AG04450 (cell line): ENCODE data around the gene SYT15. TPM values are rescaled to one million over a fixed set of nuclear protein-coding genes. Genes with fewer than 3 reads are reported as not detected.

Source experiments
- CTCF ChIA-PET: fragments of 300-600, 350-600 bp; formaldehyde crosslinking; extraction: SDS; loops from one replicate; lab custom pipeline; 2022; ENCODE audit warnings: antibody characterized with exemption, inconsistent platforms; lab: Charles Lee
- POLR2A ChIA-PET: fragments of 350-600 bp; formaldehyde crosslinking; extraction: SDS; loops from one replicate; lab custom pipeline; 2021; ENCODE audit warnings: antibody characterized with exemption, inconsistent platforms; lab: Yijun Ruan, JAX
- DNase-seq: peaks from one replicate; pipeline ENCODE4 v3.0.0-alpha.2; 2011; ENCODE audit warnings: low read depth, low spot score
- H3K27ac ChIP-seq: one replicate; pipeline ENCODE4 v1.5.1; 2012; ENCODE audit warnings: low read depth, low read length, control low read depth
- H3K27me3 ChIP-seq: one replicate; pipeline ENCODE4 v1.6.0; 2012; ENCODE audit warnings: low read length; ENCODE audit not compliant: control insufficient read depth, insufficient read depth
- H3K4me3 ChIP-seq: 2 replicates; pipeline ENCODE4 v1.5.1; 2011; ENCODE audit warnings: mild to moderate bottlenecking, low read depth, low read length, control low read depth
- H3K9me3 ChIP-seq: 2 replicates; pipeline ENCODE4 v1.5.1; 2012; ENCODE audit warnings: low read length; ENCODE audit not compliant: control insufficient read depth, insufficient read depth
- polyA plus RNA-seq: library from polyadenylated mRNA; depleted of rRNA; stranded (reverse); fragments of >200 nt; gene quantifications from 2 replicates; pipeline ENCODE4 v1.2.3, GENCODE V29; 2011
- TF ChIP-seq, protein P1 (sequence below): IDR thresholded peaks from 2 replicates; pipeline ENCODE4 v1.5.1; 2011; ENCODE audit warnings: low read depth, low read length, control low read depth, inconsistent platforms

Gene SYT15
- polyA plus RNA-seq, 1 experiment = 0.15 TPM

DNA sequence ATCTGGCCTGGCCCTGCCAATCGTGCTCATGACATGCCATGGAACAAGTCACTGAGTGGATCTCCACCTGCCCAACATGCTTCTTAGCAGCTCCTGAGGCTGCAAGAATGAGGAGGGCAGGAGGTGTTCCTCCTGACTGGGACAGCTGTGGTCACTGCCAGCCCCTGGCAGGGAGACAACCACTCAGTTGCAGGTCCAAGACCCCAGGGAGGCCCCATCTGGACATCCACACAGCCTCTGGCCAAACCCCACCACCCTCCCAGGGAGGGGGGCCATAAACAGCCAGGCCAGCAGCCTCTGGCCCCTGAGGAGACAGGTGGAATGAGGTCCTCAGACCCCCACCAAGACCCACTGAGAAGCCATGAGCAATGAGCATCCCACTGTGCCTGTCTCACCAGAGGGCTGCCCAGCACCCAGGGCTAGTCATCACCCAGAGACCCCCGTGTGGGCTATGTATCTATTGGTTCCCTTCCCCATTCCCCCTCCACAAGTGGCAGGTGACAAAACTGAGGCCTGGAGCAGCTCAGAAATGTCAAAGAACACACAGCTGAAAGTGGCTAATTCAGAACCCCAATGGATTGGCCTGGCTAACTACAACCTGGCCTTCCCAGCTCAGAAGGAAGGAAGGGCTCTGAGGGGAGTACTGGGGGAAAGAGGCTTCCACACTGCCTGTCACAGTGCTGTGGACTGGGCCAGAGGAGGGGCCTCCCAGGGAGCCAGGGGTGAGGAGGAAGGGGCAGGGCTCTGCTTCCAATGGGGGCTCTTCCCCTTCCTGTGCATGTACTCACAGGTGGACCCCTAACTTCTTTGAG is 25.5 kb upstream of the SYT15 start:
- Histone ChIP-seq H3K4me3 (no peak overlapping the region), H3K9me3 (peaks cover 13% of the 10 kb centered on the region), H3K27ac (no peak overlapping the region), H3K27me3 (peaks cover 70% of the 10 kb centered on the region)
- DNase-seq = no peak
- ChIA-PET CTCF (interaction anchor here (1.6 kb wide), 1 partner anchor 8 kb away, joined by 3 read pairs; no protein-coding TSS in a partner anchor), POLR2A (no interaction called here)
- TF ChIP-seq, protein P1, sequence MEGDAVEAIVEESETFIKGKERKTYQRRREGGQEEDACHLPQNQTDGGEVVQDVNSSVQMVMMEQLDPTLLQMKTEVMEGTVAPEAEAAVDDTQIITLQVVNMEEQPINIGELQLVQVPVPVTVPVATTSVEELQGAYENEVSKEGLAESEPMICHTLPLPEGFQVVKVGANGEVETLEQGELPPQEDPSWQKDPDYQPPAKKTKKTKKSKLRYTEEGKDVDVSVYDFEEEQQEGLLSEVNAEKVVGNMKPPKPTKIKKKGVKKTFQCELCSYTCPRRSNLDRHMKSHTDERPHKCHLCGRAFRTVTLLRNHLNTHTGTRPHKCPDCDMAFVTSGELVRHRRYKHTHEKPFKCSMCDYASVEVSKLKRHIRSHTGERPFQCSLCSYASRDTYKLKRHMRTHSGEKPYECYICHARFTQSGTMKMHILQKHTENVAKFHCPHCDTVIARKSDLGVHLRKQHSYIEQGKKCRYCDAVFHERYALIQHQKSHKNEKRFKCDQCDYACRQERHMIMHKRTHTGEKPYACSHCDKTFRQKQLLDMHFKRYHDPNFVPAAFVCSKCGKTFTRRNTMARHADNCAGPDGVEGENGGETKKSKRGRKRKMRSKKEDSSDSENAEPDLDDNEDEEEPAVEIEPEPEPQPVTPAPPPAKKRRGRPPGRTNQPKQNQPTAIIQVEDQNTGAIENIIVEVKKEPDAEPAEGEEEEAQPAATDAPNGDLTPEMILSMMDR = no peak

DNA sequence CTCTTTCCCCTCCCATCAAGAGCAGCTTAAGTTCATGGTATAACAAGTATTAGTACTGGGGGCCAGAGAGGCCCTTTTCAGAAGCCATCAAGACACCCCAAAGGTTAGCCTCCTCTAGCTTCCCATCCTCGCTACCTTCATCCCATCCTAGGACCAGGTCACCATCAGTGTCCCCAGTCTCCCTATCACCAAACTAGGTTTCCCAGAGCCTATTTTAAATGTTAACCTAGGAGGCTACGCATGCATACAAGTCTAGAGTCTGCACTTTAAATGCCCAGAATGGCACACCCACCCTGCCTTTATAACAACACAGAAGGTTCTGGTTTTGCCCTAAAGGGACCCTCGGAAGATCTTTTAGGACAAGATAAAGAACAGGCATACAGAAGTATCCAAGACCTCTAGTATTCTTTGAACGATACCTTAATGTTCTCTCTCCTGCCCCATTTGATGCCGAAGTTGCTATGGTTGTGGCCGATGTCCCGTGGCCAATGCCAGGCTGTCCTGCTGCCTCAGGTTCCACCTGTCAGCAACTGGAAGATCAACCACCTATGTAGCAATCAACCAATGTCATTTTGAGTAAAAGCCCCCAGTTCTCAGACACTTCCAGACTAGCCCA is 24.7 kb upstream of the SYT15 start:
- ChIA-PET POLR2A (no interaction called here), CTCF (interaction anchor here (1.6 kb wide), 1 partner anchor 9 kb away, joined by 3 read pairs; no protein-coding TSS in a partner anchor)
- Histone ChIP-seq H3K27ac (no peak overlapping the region), H3K4me3 (no peak overlapping the region), H3K27me3 (peaks cover 77% of the 10 kb centered on the region), H3K9me3 (peaks cover 13% of the 10 kb centered on the region)
- TF ChIP-seq, protein P1 = no peak
- no peak for DNase-seq

DNA sequence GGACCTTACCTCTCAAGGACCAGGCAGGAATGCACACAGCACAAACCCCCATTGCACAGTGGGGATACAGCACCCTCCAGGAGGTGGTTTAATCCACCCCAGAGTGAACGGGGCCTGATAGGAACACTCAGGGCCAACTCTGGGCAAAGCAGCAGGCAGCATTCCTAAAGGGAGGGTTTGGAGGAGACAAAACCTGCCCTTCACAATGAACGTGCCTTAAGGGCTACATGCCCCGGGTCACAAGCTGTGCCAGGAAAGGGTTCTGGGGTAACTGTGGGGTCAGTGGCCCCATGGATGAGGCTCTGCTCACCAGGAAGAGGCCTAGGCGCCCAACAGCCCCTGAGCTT is 23.6 kb upstream of the SYT15 start:
- H3K9me3 ChIP-seq = peaks cover 13% of the 10 kb centered on the region
- TF ChIP-seq, protein P1 = no peak
- H3K4me3 ChIP-seq = no peak overlapping the region
- DNase-seq = no peak
- POLR2A ChIA-PET = no interaction called here
- peaks cover 82% of the 10 kb centered on the region for H3K27me3 ChIP-seq
- CTCF ChIA-PET = interaction anchor here (0.6 kb wide), 1 partner anchor 10 kb away, joined by 4 read pairs; no protein-coding TSS in a partner anchor
- no peak overlapping the region for H3K27ac ChIP-seq

DNA sequence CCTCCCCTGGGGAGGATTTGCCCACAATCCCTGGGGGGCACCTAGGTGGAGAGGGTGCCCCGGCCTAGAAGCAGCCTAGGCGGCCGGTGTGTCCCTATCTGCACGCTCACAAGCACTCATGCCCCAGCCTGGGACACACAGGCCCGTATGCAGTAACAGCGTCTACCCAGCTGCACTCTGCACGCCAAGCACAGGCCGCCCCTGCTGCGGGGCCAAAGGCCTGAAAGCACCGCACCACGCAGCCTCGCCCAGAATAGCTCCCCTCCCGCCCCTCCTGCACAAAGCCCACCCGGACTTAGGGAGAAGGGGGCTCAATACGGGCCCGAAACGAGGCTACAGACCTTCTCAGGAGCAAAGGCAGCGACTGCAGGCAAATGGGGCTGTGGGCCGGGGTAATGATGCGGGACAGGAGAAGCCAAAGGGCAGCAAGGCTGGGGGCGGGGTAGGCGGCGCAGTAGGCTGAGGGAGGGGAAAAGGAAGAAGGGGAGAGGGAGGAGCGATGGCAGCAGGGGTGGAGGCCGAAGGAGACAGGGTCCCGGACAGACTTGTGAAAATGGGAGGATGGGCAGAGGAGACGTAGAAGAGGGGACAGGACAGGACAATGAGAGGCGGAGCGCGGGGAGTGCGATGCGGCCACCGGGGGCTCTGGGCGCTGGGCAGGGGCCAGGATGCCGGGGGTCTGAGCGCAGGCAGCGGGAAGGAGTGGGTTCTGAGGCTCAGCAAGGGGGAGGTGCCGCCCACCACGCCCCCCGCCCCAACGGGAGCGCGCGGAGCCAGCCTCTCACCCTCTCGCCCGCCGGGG is 23.0 kb upstream of the SYT15 start:
- peaks cover 83% of the 10 kb centered on the region for H3K27me3 ChIP-seq
- TF ChIP-seq, protein P1 = no peak
- ChIA-PET CTCF (no interaction called here), POLR2A (no interaction called here)
- DNase-seq = no peak
- no peak overlapping the region for H3K27ac ChIP-seq
- H3K4me3 ChIP-seq = peak overlapping the region; percentile 27; the same call in 1 of the 2 replicates
- H3K9me3 ChIP-seq = peaks cover 13% of the 10 kb centered on the region
